Activated CD8-positive, alpha-beta T cell treated with anti-CD3 and anti-CD28 coated beads for 36 hours (primary cell): Measurements from ENCODE around the gene CCDC17. TPM values are rescaled to one million over a fixed set of nuclear protein-coding genes. Genes with fewer than 3 reads are reported as not detected.

Experiments used
- ATAC-seq: fragments of 200-7000 bp; cut with Tn5 transposase; one replicate; pipeline ENCODE4 v1.10.0; 2021; ENCODE audit warnings: mild to moderate bottlenecking, moderate library complexity
- CTCF ChIA-PET: fragments of 350-600 bp; sonication (Branson Sonifier 250); formaldehyde crosslinking; loops from one replicate; lab custom pipeline; 2021; ENCODE audit warnings: antibody characterized with exemption; lab: Charles Lee
- POLR2A ChIA-PET: fragments of 350-600 bp; sonication (Branson Sonifier 250); formaldehyde crosslinking; loops from one replicate; lab custom pipeline; 2021; ENCODE audit warnings: antibody characterized with exemption; lab: Charles Lee
- DNase-seq: peaks from one replicate; pipeline ENCODE4 v3.0.0-alpha.2; 2020
- H3K27ac Mint-ChIP-seq: one replicate; pipeline ENCODE4 v1.8.0; 2021; ENCODE audit warnings: mild to moderate bottlenecking, mixed read lengths
- H3K27me3 Mint-ChIP-seq: one replicate; pipeline ENCODE4 v1.8.0; 2021; ENCODE audit warnings: mixed read lengths
- H3K36me3 Mint-ChIP-seq: one replicate; pipeline ENCODE4 v1.8.0; 2021; ENCODE audit warnings: low read depth, mixed read lengths
- H3K4me1 Mint-ChIP-seq: one replicate; pipeline ENCODE4 v1.8.0; 2021; ENCODE audit warnings: low read depth, mixed read lengths
- H3K4me3 Mint-ChIP-seq: one replicate; pipeline ENCODE4 v1.8.0; 2021; ENCODE audit warnings: mild to moderate bottlenecking, moderate library complexity, mixed read lengths
- H3K9me3 Mint-ChIP-seq: one replicate; pipeline ENCODE4 v1.8.0; 2021; ENCODE audit warnings: mixed read lengths
- intact Hi-C: fragments of 100-400 bp; cut with micrococcal nuclease; formaldehyde crosslinking; loops from one replicate; pipeline ENCODE4 v1.10.0; 2022
- total RNA-seq, 2 experiments: library from RNA; stranded (reverse); gene quantifications; one replicate each; pipeline ENCODE4 v1.2.3, GENCODE V29; 2021
- TF ChIP-seq, protein P1 (sequence below): fragments of 200-600 bp; IDR thresholded peaks from one replicate; pipeline ENCODE4 v1.8.0; 2022; ENCODE audit warnings: antibody characterized with exemption, mild to moderate bottlenecking

CCDC17 gene
- total RNA-seq, 2 experiments from 2014 or later, result 1.7 to 1.9 TPM

DNA sequence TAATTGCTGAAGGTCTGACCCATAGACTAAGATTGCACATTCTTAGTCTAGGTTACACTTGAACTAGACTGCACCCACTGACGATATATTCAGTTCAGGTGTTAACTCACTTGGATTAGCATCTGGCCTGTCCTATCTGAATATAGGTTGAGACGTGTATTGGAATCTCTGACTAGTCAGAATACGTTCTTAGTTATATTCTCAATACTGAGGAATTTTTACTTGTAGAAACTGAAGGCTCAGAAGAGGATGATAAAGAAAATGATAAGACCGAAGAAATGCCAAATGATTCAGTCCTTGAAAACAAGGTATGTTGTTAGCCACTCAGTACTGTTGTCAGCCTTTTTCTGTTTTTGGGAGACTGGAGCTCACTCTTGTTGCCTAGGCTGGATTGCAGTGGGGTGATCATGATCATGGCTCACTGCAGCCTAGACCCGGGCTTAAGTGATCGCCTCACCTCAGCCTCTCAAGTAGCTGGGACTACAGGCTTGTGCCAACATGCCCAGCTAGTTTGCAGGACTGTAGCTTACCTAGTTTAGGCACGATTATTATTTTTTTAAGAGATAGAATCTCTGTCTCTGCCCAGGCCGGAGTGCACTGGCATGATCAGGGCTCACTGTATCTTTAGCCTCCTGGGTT lies 10.8 kb downstream of the CCDC17 start:
- no peak for ATAC-seq
- H3K27ac Mint-ChIP-seq, result peak overlapping the region; percentile 68
- H3K27me3 Mint-ChIP-seq, result no peaks in the 10 kb centered on the region
- TF ChIP-seq, protein P1, sequence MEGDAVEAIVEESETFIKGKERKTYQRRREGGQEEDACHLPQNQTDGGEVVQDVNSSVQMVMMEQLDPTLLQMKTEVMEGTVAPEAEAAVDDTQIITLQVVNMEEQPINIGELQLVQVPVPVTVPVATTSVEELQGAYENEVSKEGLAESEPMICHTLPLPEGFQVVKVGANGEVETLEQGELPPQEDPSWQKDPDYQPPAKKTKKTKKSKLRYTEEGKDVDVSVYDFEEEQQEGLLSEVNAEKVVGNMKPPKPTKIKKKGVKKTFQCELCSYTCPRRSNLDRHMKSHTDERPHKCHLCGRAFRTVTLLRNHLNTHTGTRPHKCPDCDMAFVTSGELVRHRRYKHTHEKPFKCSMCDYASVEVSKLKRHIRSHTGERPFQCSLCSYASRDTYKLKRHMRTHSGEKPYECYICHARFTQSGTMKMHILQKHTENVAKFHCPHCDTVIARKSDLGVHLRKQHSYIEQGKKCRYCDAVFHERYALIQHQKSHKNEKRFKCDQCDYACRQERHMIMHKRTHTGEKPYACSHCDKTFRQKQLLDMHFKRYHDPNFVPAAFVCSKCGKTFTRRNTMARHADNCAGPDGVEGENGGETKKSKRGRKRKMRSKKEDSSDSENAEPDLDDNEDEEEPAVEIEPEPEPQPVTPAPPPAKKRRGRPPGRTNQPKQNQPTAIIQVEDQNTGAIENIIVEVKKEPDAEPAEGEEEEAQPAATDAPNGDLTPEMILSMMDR, result no peak
- no peak overlapping the region for H3K4me3 Mint-ChIP-seq
- POLR2A ChIA-PET, result interaction anchor here (0.6 to 4.0 kb wide), 5 partner anchors 9 to 92 kb away, joined by 3 to 19 read pairs (median 7); partner anchors contain the start of gene CCDC17
- CTCF ChIA-PET, result interaction anchor here (0.8 kb wide), 1 partner anchor 253 kb away, joined by 3 read pairs; no protein-coding TSS in a partner anchor
- no peak for DNase-seq
- H3K9me3 Mint-ChIP-seq, result no peaks in the 10 kb centered on the region
- H3K4me1 Mint-ChIP-seq, result peaks cover 5% of the 10 kb centered on the region
- intact Hi-C loops, result no loop called here
- peaks cover 57% of the 10 kb centered on the region for H3K36me3 Mint-ChIP-seq

DNA sequence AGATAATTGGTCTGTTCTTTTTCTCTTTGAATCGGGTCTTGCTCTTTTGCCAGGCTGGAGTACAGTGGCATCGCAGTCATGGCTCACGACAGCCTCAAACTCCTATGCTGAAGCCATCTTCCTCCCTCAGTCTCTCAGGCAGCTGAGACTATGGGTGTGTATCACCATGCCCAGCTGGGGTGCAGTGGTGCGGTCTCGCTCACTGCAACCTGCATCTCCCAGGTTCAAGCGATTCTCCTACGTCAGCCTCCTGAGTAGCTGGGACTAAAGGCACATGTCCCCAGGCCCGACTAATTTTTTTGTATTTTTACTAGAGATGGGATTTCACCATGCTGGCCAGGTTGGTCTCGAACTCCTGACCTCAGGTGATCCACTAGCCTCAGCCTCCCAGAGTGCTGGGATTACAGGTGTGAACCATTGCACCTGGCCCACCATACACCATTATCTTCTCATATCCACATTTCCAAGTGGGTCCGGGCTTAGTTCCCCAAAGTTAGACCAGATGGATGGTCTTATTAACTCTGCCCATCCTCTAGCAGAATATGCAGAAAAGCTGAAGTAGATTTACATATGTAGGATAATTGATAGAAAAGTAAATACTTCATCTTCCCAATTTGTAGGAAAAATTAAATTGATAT lies 13.1 kb downstream of the CCDC17 start:
- Mint-ChIP-seq H3K9me3 (no peaks in the 10 kb centered on the region), H3K27me3 (no peaks in the 10 kb centered on the region), H3K4me1 (peaks cover 16% of the 10 kb centered on the region), H3K36me3 (peaks cover 62% of the 10 kb centered on the region), H3K4me3 (no peak overlapping the region), H3K27ac (peak overlapping the region; percentile 2)
- no peak for DNase-seq
- ATAC-seq, result no peak
- intact Hi-C loops, result no loop called here
- ChIA-PET POLR2A (interaction anchor here (4.0 kb wide), 1 partner anchor 12 kb away, joined by 19 read pairs; the partner anchor contains the start of gene CCDC17), CTCF (interaction anchor here (1.3 kb wide), 1 partner anchor 19 kb away, joined by 3 read pairs; no protein-coding TSS in a partner anchor)
- TF ChIP-seq, protein P1, result no peak

DNA sequence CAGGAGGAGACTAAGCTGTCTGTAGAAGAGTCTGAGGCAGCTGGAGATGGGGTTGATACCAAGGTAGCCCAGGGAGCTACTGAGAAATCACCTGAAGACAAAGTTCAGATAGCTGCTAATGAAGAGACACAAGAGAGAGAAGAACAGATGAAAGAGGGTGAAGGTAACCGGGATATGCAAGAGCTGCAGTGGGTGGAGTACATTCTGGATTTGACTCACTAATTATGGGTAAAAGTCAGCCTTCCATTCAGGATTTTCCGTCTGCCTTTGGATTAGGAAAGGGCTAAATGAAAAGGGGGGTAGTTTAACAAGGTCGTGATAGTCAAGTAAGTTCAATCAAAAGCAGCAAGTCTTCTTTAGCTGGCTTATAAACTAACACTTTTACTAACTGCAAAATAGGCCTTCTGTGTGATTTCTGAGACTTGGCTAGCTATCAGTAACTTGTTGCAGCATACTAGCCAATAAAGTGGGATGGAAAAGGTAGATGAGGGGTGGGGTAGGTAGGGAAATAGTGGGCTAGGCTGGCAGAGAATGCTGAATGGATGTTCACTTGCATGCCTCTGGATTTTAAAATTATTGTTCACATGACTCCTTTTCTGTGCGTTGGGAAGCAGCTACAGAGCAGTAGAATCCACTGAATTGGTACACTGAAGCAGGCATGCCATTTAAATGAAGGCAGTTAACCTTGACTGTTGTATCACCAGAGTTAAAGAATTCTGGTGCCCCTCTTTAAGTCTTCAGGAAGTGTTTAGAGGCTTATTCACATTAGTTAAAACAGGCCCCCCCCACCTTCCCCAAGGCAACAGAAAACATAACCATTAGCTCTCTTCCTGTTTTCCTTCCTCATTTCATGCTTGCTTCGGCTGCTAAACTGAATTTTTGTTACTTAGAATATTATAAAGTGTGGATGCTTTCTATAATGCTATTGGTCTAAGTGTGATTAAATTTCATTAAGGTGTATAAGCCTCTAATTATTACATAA lies 15.4 kb downstream of the CCDC17 start:
- peak overlapping the region; percentile 13 for H3K27ac Mint-ChIP-seq
- peaks cover 18% of the 10 kb centered on the region for H3K4me1 Mint-ChIP-seq
- intact Hi-C loops, result no loop called here
- no peak for DNase-seq
- ChIA-PET CTCF (no interaction called here), POLR2A (interaction anchor here (0.8 to 3.9 kb wide), 5 partner anchors 10 to 24 kb away, joined by 3 to 15 read pairs (median 3); partner anchors contain the start of gene NASP)
- TF ChIP-seq, protein P1, result no peak
- no peaks in the 10 kb centered on the region for H3K9me3 Mint-ChIP-seq
- no peaks in the 10 kb centered on the region for H3K27me3 Mint-ChIP-seq
- H3K4me3 Mint-ChIP-seq, result no peak overlapping the region
- no peak for ATAC-seq
- peaks cover 55% of the 10 kb centered on the region for H3K36me3 Mint-ChIP-seq

DNA sequence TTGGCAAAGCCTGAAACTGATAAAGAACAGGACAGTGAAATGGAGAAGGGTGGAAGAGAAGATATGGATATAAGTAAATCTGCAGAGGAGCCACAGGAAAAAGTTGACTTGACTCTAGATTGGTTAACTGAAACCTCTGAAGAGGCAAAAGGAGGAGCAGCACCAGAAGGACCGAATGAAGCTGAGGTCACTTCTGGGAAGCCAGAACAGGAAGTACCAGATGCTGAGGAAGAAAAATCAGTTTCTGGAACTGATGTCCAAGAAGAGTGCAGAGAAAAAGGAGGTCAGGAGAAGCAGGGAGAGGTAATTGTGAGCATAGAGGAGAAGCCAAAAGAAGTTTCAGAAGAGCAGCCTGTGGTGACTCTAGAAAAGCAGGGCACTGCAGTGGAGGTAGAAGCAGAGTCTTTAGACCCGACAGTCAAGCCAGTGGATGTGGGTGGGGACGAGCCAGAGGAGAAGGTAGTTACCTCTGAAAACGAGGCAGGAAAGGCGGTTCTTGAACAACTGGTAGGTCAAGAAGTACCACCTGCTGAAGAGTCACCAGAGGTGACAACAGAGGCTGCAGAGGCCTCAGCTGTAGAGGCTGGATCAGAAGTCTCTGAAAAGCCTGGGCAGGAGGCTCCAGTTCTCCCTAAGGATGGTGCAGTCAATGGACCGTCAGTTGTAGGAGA lies 16.3 kb downstream of the CCDC17 start:
- TF ChIP-seq, protein P1, result no peak
- ATAC-seq (no peak), DNase-seq (no peak)
- no peak overlapping the region for H3K4me3 Mint-ChIP-seq
- peaks cover 18% of the 10 kb centered on the region for H3K4me1 Mint-ChIP-seq
- intact Hi-C loops, result no loop called here
- no peaks in the 10 kb centered on the region for H3K27me3 Mint-ChIP-seq
- no peaks in the 10 kb centered on the region for H3K9me3 Mint-ChIP-seq
- H3K36me3 Mint-ChIP-seq, result peaks cover 56% of the 10 kb centered on the region
- ChIA-PET CTCF (interaction anchor here (0.6 kb wide), 1 partner anchor 442 kb away, joined by 3 read pairs; no protein-coding TSS in a partner anchor), POLR2A (interaction anchor here (1.0 to 3.9 kb wide), 4 partner anchors 16 to 23 kb away, joined by 3 to 15 read pairs (median 4); partner anchors contain the start of gene NASP)
- H3K27ac Mint-ChIP-seq, result peak overlapping the region; percentile 52
